Epidermal melanocyte (primary cell): ENCODE data around the gene ATAD3A.
A peak's percentile ranks its signal among the peaks of the same experiment; 100 is the strongest.
"Not testable (repeated sequence)": the region's sequence is repeated elsewhere in the genome, so short reads cannot be mapped to it uniquely, and the experiment has no call there.

Experiments used
- DNase-seq: peaks from one replicate; pipeline ENCODE4 v3.0.0; 2011; ENCODE audit warnings: low spot score; ENCODE audit not compliant: insufficient read length

The ATAD3A gene

DNA sequence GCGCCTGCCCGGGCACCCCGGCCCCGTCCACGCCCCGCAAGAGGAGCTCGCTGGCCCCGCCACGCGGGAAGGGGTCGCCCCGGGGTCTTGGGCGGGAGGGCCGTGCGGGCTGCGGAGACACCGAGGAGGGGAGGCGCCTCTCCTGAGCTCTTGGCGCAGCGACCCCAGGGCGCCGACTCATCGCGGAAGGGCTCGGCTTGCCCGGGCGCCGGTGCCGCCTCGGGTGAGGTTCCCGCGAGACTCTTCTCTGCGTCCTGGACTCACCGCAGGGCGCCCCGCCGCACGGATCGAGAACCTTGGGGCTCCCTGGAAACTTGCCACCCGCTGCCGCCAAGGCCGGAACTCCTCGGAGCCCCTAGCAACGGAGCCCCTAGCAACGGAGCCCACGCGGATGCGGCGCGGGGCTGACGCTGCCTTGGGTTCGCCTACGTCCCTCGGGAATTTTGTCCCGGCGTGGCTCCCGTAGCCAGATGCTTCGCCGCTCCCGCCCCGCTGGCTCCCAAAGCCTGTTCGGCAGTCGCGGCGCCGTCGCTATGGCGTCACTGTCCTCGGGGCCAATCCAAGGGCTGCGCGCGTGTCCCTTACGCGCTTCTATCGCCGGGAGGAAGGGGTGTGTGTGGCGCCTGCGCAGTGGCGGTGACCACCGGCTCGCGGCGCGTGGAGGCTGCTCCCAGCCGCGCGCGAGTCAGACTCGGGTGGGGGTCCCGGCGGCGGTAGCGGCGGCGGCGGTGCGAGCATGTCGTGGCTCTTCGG lies at the start of gene ATAD3A:
ATAD3A (plus strand) TSS at position 630 of the 753 bp plus-strand sequence; CDS start at position 737, 107 bp downstream.
- DNase-seq: peak; percentile 100

DNA sequence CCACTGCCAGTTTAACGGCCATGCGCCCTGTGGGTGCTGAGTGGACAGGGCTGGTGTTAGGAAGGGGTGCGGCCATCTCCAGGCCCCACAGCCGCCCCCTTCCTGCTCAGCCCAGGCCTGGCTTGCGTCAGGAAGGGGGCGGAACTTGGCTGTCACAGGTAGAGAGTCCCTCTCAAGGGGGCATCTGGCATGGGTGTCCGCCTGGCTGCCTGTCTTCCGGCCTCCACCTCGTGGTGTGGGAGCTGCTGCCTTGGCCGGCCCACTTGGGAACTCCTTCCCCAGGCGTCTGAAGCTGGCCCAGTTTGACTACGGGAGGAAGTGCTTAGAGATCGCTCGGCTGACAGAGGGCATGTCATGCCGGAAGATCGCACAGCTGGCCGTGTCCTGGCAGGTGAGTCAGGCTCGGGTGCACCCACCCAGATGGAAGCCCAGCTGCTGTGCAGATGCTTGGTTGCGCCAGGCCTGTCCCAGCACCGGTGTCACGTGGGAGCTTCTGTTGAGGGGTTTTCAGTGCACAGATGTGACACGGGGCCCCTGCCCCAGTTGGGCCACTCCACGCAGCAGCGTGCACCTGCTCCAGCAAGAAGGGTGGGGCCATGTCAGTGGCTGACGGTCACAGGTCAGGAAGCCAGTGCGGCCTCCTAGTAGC lies 49.5 kb upstream of the ATAD3A start:
- DNase-seq: no peak

DNA sequence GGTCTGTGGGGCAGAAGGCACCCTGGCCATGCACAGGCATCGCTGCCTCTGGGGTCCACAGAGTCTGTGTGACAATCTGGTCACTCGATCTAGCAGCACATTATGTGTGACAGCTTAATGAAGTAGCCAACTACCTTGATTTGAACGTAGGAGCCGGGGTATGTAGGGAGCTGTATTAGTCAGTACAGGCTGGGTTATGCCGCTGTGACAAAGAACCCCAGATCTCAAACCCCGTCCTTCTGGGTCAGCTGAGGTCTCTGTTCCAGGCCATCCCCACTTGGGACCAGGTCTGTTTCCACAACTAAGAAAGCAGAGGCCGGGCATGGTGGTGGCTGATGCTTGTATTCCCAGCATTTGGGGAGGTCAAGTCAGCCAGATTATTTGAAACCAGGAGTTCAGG lies 48.6 kb upstream of the ATAD3A start:
- no peak for DNase-seq

- not testable (repeated sequence) for DNase-seq
Observed at GRCh38 chr1:1468196-1468985, 43.6 kb upstream of the ATAD3A start.

GRCh38 chr1:1470626-1471388 lies 41.2 kb upstream of the ATAD3A start:
- no peak for DNase-seq

- DNase-seq: peak; percentile 99
Observed at GRCh38 chr1:1471389-1472052, 40.4 kb upstream of the ATAD3A start, which contains the start of gene ATAD3B. ATAD3B (plus strand) TSS chr1:1471765; CDS start chr1:1471885, 120 bp downstream.

- not testable (repeated sequence) for DNase-seq
Observed at GRCh38 chr1:1472053-1472876, 39.7 kb upstream of the ATAD3A start.

DNA sequence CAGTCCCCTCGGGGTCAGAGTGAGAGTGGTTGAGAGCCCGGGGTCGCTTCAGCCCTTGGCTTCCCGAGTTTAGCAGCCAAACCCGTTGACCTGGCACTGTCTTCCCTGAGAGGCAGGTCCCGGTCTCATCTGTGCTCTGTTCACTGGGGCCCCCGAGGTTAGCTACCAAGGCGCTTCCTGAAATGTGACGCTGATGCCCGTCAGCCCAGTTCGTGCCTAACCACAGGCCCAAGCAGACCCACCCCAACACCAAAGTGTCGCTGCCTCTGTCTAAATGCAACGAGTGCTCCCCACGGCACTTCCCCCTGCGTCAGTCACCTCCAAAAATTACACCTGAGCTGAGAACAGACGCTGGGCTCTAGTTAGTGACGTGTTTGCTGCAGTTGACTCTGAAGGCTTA lies 36.0 kb upstream of the ATAD3A start:
- DNase-seq: not testable (repeated sequence)

DNA sequence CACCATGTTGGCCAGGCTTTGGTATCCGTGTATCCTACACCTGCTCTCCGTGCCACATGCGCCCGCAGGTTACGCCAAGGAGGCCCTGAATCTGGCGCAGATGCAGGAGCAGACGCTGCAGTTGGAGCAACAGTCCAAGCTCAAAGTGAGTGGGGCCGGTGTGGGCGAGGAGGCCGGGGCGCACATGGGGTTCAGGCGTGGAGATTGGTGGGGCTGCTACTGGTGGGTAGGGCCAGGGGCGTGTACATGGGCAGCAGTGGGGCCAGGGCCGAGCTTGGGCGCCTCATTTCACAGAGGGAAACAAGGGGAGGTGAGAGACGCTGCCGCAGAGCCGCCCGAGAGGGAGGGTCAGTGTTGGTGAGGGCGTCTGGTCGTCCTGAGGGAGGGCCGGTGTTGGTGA lies 34.8 kb upstream of the ATAD3A start:
- no peak for DNase-seq

DNA sequence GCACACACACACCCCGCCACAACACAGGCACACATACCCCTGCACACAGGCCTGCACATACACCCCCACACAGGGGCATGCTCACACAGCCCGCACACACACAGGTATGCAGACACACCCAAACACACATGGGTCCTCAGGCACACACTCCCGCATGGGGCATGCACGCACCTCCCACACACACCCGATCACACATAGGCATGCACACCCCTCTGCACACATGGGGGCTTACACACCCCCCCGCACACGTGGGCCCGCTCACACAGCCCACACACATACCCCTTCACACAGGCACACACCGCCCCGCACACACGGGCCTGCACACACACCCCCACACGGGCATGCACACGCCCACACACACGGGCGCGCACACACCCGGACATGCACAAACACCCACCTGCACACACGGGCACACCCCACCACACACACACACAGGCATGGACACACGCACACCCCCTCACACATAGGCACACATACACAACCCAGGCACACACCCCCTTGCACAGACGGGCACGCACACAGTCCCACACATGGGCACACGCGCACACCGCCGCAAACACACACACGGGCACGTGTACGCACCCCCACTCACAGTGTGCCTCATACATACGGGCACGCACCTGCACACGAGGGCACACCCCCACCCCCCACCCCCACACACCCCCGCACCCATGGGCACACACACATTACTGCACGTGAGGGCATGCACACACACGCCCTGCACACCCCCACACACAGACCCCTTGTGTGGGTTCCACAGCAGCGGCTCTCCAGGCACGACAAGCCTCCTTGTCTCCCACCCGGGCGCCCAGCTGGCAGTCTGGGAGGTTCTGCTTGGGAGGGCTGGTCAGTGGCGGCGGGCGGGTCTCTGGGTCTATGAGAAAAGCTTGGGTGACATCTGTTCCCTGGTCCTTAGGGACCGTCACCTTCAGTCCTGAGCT lies 32.1 kb upstream of the ATAD3A start:
- DNase-seq: peak; percentile 13

- DNase-seq: not testable (repeated sequence)
Observed at GRCh38 chr1:1480488-1480867, 31.5 kb upstream of the ATAD3A start.

DNA sequence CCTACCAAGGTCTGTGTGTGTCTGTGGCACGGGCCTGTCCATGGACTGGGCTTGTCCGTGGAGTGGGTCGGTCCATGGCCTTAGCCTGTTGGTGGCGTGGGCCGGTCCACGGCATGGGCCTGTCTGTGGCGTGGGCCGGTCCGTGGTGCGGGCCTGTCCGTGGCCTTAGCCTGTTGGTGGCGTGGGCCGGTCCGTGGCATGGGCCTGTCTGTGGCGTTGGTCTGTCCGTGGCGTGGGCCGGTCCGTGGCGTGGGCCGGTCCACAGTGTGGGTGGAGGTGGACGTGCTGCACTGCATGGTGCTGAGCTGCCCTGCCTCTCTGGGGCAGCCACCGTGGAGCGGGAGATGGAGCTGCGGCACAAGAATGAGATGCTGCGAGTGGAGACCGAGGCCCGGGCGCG lies 30.2 kb upstream of the ATAD3A start:
- DNase-seq: not testable (repeated sequence)

- DNase-seq: no peak
Observed at GRCh38 chr1:1482856-1483255, 29.1 kb upstream of the ATAD3A start.

- no peak for DNase-seq
Observed at GRCh38 chr1:1483714-1484113, 28.2 kb upstream of the ATAD3A start.

DNA sequence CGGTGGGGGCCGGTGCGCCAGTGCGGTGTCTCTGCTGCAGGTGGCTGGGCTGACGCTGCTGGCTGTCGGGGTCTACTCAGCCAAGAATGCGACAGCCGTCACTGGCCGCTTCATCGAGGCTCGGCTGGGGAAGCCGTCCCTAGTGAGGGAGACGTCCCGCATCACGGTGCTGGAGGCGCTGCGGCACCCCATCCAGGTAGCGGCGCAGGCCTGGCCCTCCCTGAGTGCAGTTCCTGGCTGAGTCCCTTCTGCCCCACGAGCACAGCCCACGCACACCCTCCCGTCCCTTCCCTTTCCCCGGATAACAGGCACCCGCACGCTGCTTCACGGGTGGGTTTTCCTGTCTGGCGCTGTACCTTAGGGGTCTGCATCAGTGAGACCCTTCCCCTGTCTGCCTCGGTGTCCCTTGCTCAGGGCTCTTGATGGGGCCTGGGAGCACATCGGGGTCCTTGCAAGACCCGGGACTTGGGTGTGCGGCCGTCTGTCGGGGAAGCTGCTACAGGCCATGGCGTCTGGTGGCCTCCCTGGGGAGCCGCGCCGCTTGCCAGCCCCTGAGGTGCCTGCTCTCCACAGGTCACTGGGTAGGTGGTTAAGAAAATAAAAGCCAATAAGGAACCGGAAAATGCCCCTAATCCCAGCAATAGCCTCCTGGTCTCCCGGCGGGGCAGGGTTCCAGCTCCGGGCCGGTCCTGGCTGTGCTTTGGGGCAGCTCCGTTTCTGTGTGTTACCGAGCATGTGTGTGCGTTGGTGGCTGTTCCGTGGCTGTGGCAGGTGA lies 26.8 kb upstream of the ATAD3A start:
- not testable (repeated sequence) for DNase-seq

DNA sequence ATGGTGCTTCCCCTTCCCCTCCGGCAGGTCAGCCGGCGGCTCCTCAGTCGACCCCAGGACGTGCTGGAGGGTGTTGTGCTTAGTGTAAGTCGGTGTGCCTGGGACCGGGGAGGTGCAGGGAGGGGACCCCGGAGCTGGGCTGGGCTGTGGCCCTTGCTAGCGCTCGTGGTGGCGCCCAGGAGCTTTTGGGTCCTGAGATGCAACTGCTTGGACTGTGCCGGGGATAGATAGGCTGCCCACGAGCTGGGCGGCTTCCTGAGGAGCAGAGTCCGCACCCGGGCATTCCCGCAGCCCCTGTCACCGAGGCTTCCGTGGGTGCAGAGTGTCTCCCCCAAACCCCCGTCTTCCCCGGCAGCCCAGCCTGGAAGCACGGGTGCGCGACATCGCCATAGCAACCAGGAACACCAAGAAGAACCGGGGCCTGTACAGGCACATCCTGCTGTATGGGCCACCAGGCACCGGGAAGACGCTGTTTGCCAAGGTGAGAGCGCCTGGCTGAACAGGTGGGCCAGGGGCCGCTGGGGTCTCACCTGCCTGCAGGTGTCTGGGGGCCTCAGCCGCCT lies 26.1 kb upstream of the ATAD3A start:
- peak; percentile 5 for DNase-seq

- no peak for DNase-seq
Observed at GRCh38 chr1:1487701-1488100, 24.3 kb upstream of the ATAD3A start.

- no peak for DNase-seq
Observed at GRCh38 chr1:1489231-1489630, 22.7 kb upstream of the ATAD3A start.
